ENCODE measurements around the gene OBSCN.

Gene OBSCN

DNA sequence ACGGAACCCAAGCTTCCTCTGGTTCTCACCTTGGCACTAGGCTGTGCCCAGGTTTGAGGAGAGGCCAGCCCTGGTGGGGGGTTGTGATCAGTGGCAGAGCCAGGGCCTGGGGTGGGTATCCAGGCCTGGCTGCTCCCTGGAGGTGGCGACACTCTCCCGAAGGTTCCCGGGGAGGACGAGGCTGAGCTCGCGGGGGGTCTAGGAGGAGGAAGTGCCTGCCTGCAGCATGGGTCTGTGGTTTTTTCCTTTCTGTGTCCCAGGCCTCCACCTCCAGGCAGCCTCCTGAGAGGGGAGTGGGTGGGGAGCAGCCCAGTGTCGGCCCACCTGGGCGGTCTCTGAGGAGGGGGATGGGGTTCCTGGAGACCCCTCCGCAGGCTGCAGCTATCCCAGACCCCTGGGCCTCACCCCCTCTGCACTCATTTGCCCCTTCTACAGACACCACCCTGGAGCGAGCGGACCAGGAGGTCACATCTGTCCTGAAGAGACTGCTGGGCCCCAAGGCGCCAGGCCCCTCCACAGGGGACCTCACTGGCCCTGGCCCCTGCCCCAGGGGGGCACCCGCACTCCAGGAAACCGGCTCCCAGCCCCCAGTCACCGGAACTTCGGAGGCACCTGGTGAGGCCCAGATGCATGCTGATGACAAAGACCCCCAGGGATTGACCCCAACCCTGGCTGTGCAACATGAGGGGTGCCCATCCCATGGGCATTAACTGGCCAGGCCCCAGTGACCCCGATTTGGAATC lies 154.5 kb downstream of the OBSCN start:
- TF ChIP-seq, protein P1, sequence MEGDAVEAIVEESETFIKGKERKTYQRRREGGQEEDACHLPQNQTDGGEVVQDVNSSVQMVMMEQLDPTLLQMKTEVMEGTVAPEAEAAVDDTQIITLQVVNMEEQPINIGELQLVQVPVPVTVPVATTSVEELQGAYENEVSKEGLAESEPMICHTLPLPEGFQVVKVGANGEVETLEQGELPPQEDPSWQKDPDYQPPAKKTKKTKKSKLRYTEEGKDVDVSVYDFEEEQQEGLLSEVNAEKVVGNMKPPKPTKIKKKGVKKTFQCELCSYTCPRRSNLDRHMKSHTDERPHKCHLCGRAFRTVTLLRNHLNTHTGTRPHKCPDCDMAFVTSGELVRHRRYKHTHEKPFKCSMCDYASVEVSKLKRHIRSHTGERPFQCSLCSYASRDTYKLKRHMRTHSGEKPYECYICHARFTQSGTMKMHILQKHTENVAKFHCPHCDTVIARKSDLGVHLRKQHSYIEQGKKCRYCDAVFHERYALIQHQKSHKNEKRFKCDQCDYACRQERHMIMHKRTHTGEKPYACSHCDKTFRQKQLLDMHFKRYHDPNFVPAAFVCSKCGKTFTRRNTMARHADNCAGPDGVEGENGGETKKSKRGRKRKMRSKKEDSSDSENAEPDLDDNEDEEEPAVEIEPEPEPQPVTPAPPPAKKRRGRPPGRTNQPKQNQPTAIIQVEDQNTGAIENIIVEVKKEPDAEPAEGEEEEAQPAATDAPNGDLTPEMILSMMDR (IDR thresholded peaks at IDR 0.05; ENCODE audit: insufficient read depth, low read depth, low read length, missing control alignments): no peak
- no peak overlapping the region for H3K4me3 ChIP-seq (ENCODE audit: low read depth, low read length)
- DNase-seq (ENCODE audit: low read depth): no peak

DNA sequence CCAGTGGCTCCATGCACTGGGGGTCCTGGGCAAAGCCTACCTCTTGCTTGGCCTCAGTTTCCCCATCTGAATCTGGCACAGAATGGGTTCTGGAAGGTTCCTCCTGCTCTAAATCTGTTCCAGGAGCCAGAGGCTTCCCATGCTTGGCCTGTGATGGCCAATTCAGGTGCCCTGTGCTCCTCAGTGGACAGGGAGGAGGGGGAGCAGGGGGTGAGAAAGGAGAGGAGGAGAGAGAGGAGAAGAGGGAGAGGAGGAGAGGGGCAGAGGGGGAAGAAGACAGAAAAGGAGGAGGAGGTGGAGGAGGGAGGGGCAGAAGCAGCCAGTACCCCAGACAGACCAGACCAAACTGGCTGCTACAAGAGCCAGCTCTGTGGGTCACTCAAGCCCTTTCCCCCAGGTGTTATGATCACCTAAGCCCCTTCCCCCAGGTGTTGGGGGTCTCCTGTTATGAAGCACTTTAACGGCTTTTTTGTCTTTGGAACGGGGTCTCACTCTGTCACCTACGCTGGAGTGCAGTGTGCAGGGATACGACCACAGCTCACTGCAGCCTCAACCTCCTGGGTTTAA lies 155.1 kb downstream of the OBSCN start:
- no peak for DNase-seq (ENCODE audit: low read depth)
- no peak overlapping the region for H3K4me3 ChIP-seq (ENCODE audit: low read depth, low read length)
- TF ChIP-seq, protein P1 (IDR thresholded peaks at IDR 0.05; ENCODE audit: insufficient read depth, low read depth, low read length, missing control alignments): no peak

DNA sequence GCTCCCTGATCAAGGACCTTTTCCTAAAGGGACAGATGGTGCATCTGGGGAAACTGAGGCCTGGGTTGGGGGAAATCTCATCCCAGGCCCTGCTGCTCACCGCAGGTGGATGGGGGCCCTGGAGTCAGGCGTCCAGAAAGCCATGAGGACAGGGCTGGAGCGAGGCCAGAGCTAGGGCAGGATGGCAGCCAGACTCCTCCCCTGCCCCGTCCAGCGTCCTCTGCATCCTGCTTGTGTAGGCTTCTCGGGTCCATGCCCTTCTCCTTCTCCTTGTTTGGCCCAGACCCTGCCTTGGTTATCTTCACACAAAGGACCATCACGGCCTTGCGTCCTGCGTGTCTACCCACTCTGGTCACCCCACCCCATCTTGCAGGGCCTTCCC lies 155.8 kb downstream of the OBSCN start:
- H3K4me3 ChIP-seq (ENCODE audit: low read depth, low read length): no peak overlapping the region
- DNase-seq (ENCODE audit: low read depth): no peak
- TF ChIP-seq, protein P1 (IDR thresholded peaks at IDR 0.05; ENCODE audit: insufficient read depth, low read depth, low read length, missing control alignments): no peak

DNA sequence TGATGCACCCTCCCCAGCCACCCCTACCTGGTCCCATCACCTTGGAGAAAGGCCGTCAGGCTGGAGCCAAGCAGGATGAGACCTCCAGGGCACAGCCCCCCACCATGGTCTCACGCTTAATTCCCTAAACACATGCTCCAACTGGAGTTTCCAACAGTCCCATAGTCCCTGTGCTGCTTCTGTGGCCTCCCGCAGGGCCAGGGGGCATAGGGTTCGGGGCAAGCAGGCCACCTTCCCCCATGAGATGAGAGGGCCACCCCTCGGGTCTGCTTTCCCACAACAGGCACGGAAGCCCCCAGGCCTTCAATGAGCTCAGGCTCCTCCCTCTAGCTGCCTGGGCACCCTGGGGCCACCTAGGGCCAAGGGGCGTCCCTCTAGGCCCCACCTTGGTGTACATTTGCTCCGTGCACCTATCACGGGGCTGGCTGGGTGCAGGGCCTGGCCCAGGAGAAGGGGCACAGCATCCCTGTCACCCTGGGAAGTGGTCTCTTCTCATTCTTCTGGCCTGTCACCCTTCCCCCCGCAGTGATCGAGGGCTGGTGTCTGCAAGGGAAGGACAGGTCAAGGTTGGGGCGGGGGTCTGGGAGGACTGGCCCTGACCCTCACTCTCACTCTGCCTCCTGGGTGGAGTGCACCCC lies 156.3 kb downstream of the OBSCN start:
- no peak overlapping the region for H3K4me3 ChIP-seq (ENCODE audit: low read depth, low read length)
- DNase-seq (ENCODE audit: low read depth): no peak
- TF ChIP-seq, protein P1 (IDR thresholded peaks at IDR 0.05; ENCODE audit: insufficient read depth, low read depth, low read length, missing control alignments): no peak

DNA sequence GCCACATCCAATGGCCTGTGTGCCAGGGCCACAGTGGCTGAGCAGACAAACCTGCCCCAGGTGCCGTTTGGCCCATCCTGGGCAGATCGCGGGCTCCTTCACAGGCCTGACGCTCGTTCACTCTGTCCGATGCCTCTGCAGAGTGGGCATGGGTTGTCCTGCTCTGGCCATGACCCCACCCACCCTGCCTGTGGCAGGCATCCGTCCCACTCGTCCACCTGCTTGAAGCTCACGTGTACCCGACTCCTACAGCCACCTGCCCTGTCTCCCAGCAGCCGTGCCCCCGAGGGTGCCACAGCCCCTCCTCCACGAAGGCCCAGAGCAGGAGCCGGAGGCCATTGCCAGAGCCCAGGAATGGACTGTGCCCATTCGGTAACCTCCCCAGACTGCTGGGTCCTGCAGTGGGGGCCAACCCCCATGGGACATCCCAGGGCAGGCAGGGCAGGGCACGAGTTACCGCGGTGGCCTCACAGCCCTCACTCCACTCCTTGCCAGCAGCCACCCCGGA lies 156.9 kb downstream of the OBSCN start:
- no peak for DNase-seq (ENCODE audit: low read depth)
- TF ChIP-seq, protein P1 (IDR thresholded peaks at IDR 0.05; ENCODE audit: insufficient read depth, low read depth, low read length, missing control alignments): no peak

DNA sequence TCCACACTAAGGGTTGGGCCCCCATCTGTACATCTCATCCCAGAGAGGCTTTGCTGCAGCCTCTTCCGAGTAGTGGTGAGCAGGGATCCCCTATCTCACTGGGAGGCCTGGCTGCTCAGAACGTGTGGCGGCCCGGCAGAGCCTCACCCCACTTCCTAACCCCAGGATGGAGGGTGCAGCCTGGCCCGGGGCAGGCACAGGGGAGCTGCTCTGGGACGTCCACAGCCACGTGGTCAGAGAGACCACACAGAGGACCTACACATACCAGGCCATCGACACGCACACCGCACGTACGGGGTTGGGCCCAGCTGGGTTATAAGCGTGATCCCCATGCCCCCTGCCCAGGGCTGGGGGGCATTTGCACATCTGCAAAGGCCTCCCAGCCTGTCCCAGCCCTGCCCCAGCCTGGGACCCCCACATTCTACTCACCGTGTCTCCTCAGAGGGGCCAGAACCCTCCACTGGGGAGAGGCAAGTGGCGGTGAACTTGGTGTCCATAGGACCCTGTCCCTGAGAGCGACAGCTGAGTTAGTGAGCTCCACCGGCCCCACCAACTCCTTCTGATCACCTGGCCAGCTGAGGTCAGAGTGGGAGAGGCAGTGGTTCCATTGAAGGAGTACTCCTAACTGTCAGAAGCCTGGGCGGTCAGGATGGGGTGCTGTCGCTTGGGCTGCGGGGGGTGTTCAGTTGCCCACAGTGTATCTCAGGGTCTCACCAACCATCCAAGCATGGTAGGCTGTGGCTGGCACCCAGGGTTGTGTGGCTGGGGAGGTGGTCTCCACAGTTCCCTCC lies 157.6 kb downstream of the OBSCN start:
- H3K4me3 ChIP-seq (ENCODE audit: low read depth, low read length): no peak overlapping the region
- TF ChIP-seq, protein P1 (IDR thresholded peaks at IDR 0.05; ENCODE audit: insufficient read depth, low read depth, low read length, missing control alignments): no peak
- DNase-seq (ENCODE audit: low read depth): no peak

More for the DNA sequence above, 156.9 kb downstream of the OBSCN start:
- H3K4me3 ChIP-seq (ENCODE audit: low read depth, low read length): no peak overlapping the region

Measured in GM12865 (cell line).